Activated T-helper 17 cell treated with anti-CD3 and anti-CD28 coated beads, Interleukin-2, amount 50 U/mL, for 72 hours (primary cell): ENCODE results near the gene DPH6. TPM values are rescaled to one million over a fixed set of nuclear protein-coding genes. Genes with fewer than 3 reads are reported as not detected.

Experiments used
- ATAC-seq: fragments of 150-1000 bp; cut with Tn5 transposase; replicated peaks from 2 replicates; pipeline ENCODE4 v1.10.0; 2021; ENCODE audit warnings: mild to moderate bottlenecking, moderate library complexity
- H3K27ac Mint-ChIP-seq: one replicate; pipeline ENCODE4 v1.8.0; 2022; ENCODE audit warnings: mixed read lengths
- H3K27me3 Mint-ChIP-seq: one replicate; pipeline ENCODE4 v1.8.0; 2022; ENCODE audit warnings: mixed read lengths
- H3K36me3 Mint-ChIP-seq: one replicate; pipeline ENCODE4 v1.8.0; 2022; ENCODE audit warnings: low read depth, mild to moderate bottlenecking, mixed read lengths
- H3K4me1 Mint-ChIP-seq: one replicate; pipeline ENCODE4 v1.8.0; 2022; ENCODE audit warnings: mixed read lengths
- H3K4me3 Mint-ChIP-seq: one replicate; pipeline ENCODE4 v1.8.0; 2022; ENCODE audit warnings: mild to moderate bottlenecking, mixed read lengths
- H3K9me3 Mint-ChIP-seq: one replicate; pipeline ENCODE4 v1.8.0; 2022; ENCODE audit warnings: mixed read lengths
- total RNA-seq, 2 donors: library from RNA; stranded (reverse); gene quantifications; one replicate each; pipeline ENCODE4 v1.2.3, GENCODE V29; 2022

DPH6 gene
- total RNA-seq, 2 donors from 2014 or later: 3.9 to 9.9 TPM

- no peaks in the 10 kb centered on the region for H3K27me3 Mint-ChIP-seq
- no peaks in the 10 kb centered on the region for H3K9me3 Mint-ChIP-seq
- ATAC-seq: no peak
- no peak overlapping the region for H3K27ac Mint-ChIP-seq
- no peak overlapping the region for H3K4me3 Mint-ChIP-seq
- no peaks in the 10 kb centered on the region for H3K4me1 Mint-ChIP-seq
- no peaks in the 10 kb centered on the region for H3K36me3 Mint-ChIP-seq
Measured at GRCh38 chr15:35555244-35555643, 9.3 kb upstream of the DPH6 start.

GRCh38 chr15:35550957-35551356 is 5.0 kb upstream of the DPH6 start:
- H3K27ac Mint-ChIP-seq: no peak overlapping the region
- no peak for ATAC-seq
- no peaks in the 10 kb centered on the region for H3K36me3 Mint-ChIP-seq
- no peak overlapping the region for H3K4me3 Mint-ChIP-seq
- H3K9me3 Mint-ChIP-seq: peaks cover 3% of the 10 kb centered on the region
- peaks cover 4% of the 10 kb centered on the region for H3K4me1 Mint-ChIP-seq
- H3K27me3 Mint-ChIP-seq: no peaks in the 10 kb centered on the region

- Mint-ChIP-seq H3K9me3 (peaks cover 3% of the 10 kb centered on the region), H3K36me3 (no peaks in the 10 kb centered on the region), H3K4me3 (no peak overlapping the region), H3K27ac (no peak overlapping the region), H3K4me1 (peaks cover 13% of the 10 kb centered on the region), H3K27me3 (no peaks in the 10 kb centered on the region)
- ATAC-seq: no peak
Measured at GRCh38 chr15:35549567-35549966, 3.6 kb upstream of the DPH6 start.

GRCh38 chr15:35548435-35548834 is 2.5 kb upstream of the DPH6 start:
- Mint-ChIP-seq H3K36me3 (no peaks in the 10 kb centered on the region), H3K27ac (no peak overlapping the region), H3K27me3 (no peaks in the 10 kb centered on the region), H3K4me3 (no peak overlapping the region), H3K4me1 (peaks cover 13% of the 10 kb centered on the region), H3K9me3 (peaks cover 3% of the 10 kb centered on the region)
- ATAC-seq: no peak

- Mint-ChIP-seq H3K27me3 (no peaks in the 10 kb centered on the region), H3K4me3 (no peak overlapping the region), H3K9me3 (peaks cover 3% of the 10 kb centered on the region), H3K27ac (no peak overlapping the region), H3K4me1 (peaks cover 13% of the 10 kb centered on the region), H3K36me3 (no peaks in the 10 kb centered on the region)
- no peak for ATAC-seq
Measured at GRCh38 chr15:35547775-35548364, 1.9 kb upstream of the DPH6 start.

- Mint-ChIP-seq H3K4me3 (peak overlapping the region; percentile 93), H3K36me3 (no peaks in the 10 kb centered on the region), H3K27ac (peak overlapping the region; percentile 98), H3K9me3 (peaks cover 3% of the 10 kb centered on the region), H3K4me1 (peaks cover 13% of the 10 kb centered on the region), H3K27me3 (no peaks in the 10 kb centered on the region)
- no peak for ATAC-seq
Measured at GRCh38 chr15:35546511-35547381, 781 bp upstream of the DPH6 start.

- Mint-ChIP-seq H3K9me3 (peaks cover 3% of the 10 kb centered on the region), H3K27me3 (no peaks in the 10 kb centered on the region), H3K4me3 (peak overlapping the region; percentile 93), H3K36me3 (no peaks in the 10 kb centered on the region), H3K4me1 (peaks cover 13% of the 10 kb centered on the region), H3K27ac (peak overlapping the region; percentile 98)
- ATAC-seq: peak; percentile 38
Measured at GRCh38 chr15:35545316-35545823, 595 bp downstream of the DPH6 start.

GRCh38 chr15:35540885-35541284 is 5.1 kb downstream of the DPH6 start:
- no peak for ATAC-seq
- peaks cover 9% of the 10 kb centered on the region for H3K4me1 Mint-ChIP-seq
- H3K4me3 Mint-ChIP-seq: no peak overlapping the region
- no peak overlapping the region for H3K27ac Mint-ChIP-seq
- no peaks in the 10 kb centered on the region for H3K9me3 Mint-ChIP-seq
- no peaks in the 10 kb centered on the region for H3K27me3 Mint-ChIP-seq
- H3K36me3 Mint-ChIP-seq: no peaks in the 10 kb centered on the region

GRCh38 chr15:35540021-35540420 is 5.9 kb downstream of the DPH6 start:
- no peak overlapping the region for H3K27ac Mint-ChIP-seq
- peaks cover 4% of the 10 kb centered on the region for H3K4me1 Mint-ChIP-seq
- H3K4me3 Mint-ChIP-seq: no peak overlapping the region
- H3K27me3 Mint-ChIP-seq: no peaks in the 10 kb centered on the region
- no peaks in the 10 kb centered on the region for H3K36me3 Mint-ChIP-seq
- H3K9me3 Mint-ChIP-seq: no peaks in the 10 kb centered on the region
- no peak for ATAC-seq

- no peaks in the 10 kb centered on the region for H3K9me3 Mint-ChIP-seq
- peaks cover 17% of the 10 kb centered on the region for H3K36me3 Mint-ChIP-seq
- H3K27ac Mint-ChIP-seq: no peak overlapping the region
- ATAC-seq: no peak
- no peak overlapping the region for H3K4me3 Mint-ChIP-seq
- H3K4me1 Mint-ChIP-seq: no peaks in the 10 kb centered on the region
- H3K27me3 Mint-ChIP-seq: no peaks in the 10 kb centered on the region
Measured at GRCh38 chr15:35535365-35535916, 10.5 kb downstream of the DPH6 start.

GRCh38 chr15:35533130-35534110 is 12.5 kb downstream of the DPH6 start:
- H3K9me3 Mint-ChIP-seq: no peaks in the 10 kb centered on the region
- H3K4me3 Mint-ChIP-seq: no peak overlapping the region
- peaks cover 36% of the 10 kb centered on the region for H3K36me3 Mint-ChIP-seq
- no peak for ATAC-seq
- no peak overlapping the region for H3K27ac Mint-ChIP-seq
- H3K4me1 Mint-ChIP-seq: no peaks in the 10 kb centered on the region
- no peaks in the 10 kb centered on the region for H3K27me3 Mint-ChIP-seq

GRCh38 chr15:35530698-35531097 is 15.3 kb downstream of the DPH6 start:
- no peaks in the 10 kb centered on the region for H3K9me3 Mint-ChIP-seq
- no peak overlapping the region for H3K4me3 Mint-ChIP-seq
- ATAC-seq: no peak
- H3K36me3 Mint-ChIP-seq: peaks cover 36% of the 10 kb centered on the region
- no peaks in the 10 kb centered on the region for H3K27me3 Mint-ChIP-seq
- H3K4me1 Mint-ChIP-seq: no peaks in the 10 kb centered on the region
- no peak overlapping the region for H3K27ac Mint-ChIP-seq

GRCh38 chr15:35529784-35530183 is 16.2 kb downstream of the DPH6 start:
- no peaks in the 10 kb centered on the region for H3K27me3 Mint-ChIP-seq
- H3K4me1 Mint-ChIP-seq: no peaks in the 10 kb centered on the region
- no peak overlapping the region for H3K27ac Mint-ChIP-seq
- ATAC-seq: no peak
- no peak overlapping the region for H3K4me3 Mint-ChIP-seq
- H3K36me3 Mint-ChIP-seq: peaks cover 34% of the 10 kb centered on the region
- H3K9me3 Mint-ChIP-seq: no peaks in the 10 kb centered on the region

- no peaks in the 10 kb centered on the region for H3K27me3 Mint-ChIP-seq
- no peak overlapping the region for H3K27ac Mint-ChIP-seq
- no peaks in the 10 kb centered on the region for H3K4me1 Mint-ChIP-seq
- no peak for ATAC-seq
- no peaks in the 10 kb centered on the region for H3K9me3 Mint-ChIP-seq
- no peak overlapping the region for H3K4me3 Mint-ChIP-seq
- no peaks in the 10 kb centered on the region for H3K36me3 Mint-ChIP-seq
Measured at GRCh38 chr15:35522061-35522460, 23.9 kb downstream of the DPH6 start.
